K562 (cell line): ENCODE data around the gene MTSS2. TPM values are rescaled to one million over a fixed set of nuclear protein-coding genes. Genes with fewer than 3 reads are reported as not detected.

Source experiments
- ATAC-seq: fragments of 200-7000 bp; cut with Tn5 transposase; 3 replicates; pipeline ENCODE4 v1.9.1; 2020; ENCODE audit warnings: moderate library complexity
- Bru-seq: library from RNA; stranded (reverse); fragments of 400-500 nt; gene quantifications from one replicate; lab custom pipeline; 2021; lab: Mats Ljungman, UMichigan
- BruChase-seq, 2 experiments: library from RNA; stranded (reverse); fragments of 400-500 nt; gene quantifications; one replicate each; lab custom pipeline; 2021; lab: Mats Ljungman, UMichigan
- BruUV-seq: library from RNA; stranded (reverse); fragments of 400-500 nt; replicated peaks from 2 replicates; lab custom pipeline; 2021; lab: Mats Ljungman, UMichigan
- CTCF ChIA-PET: fragments of 300-600 bp; formaldehyde crosslinking; extraction: SDS; loops from one replicate; lab custom pipeline; 2021; ENCODE audit warnings: low intra/inter-chr PET ratio; lab: Yijun Ruan, JAX
- POLR2A ChIA-PET: fragments of 300-600, 350-650 bp; sonication (Branson Sonifier 250); formaldehyde crosslinking; extraction: SDS; loops from one replicate; lab custom pipeline; 2021; ENCODE audit warnings: antibody characterized with exemption, inconsistent platforms; lab: Yijun Ruan, JAX
- DNase-seq, 4 experiments: peaks; one replicate each; pipeline versions ENCODE4 v3.0.0 to v3.0.0-alpha.2; 2011 to 2018; ENCODE audit warnings: low spot score in 3 of 4, mixed read lengths in 3 of 4; ENCODE audit errors: extremely low read depth in 1 of 4
- FAIRE-seq: peaks from 2 replicates; lab custom pipeline; 2011; peaks lifted over from hg19 to GRCh38; lab: Jason Lieb, UNC
- H2AFZ ChIP-seq: 2 replicates; pipeline ENCODE4 v1.6.0; 2011; ENCODE audit warnings: low read depth, low read length, control low read depth, inconsistent platforms
- H3K27ac ChIP-seq: fragments of 200-600 bp; 3 replicates; pipeline ENCODE4 v1.8.0; 2011; ENCODE audit warnings: low read depth, mild to moderate bottlenecking, control low read depth, inconsistent platforms, low read length, moderate library complexity, mixed read lengths; ENCODE audit errors: extremely low read depth
- H3K27me3 ChIP-seq, 2 experiments: fragments of 300-600 bp in 1 of 2; 2 replicates in 1 of 2; 3 replicates in 1 of 2; pipeline versions ENCODE4 v1.6.0 to v1.8.0; 2011; ENCODE audit warnings: inconsistent platforms in 2 of 2, low read length in 2 of 2, mild to moderate bottlenecking in 1 of 2, mixed read lengths in 1 of 2, moderate library complexity in 1 of 2; ENCODE audit not compliant: control insufficient read depth in 2 of 2, insufficient read depth in 2 of 2
- H3K36me3 ChIP-seq: fragments of 300-600 bp; 3 replicates; pipeline ENCODE4 v1.8.0; 2011; ENCODE audit warnings: mild to moderate bottlenecking, low read length, inconsistent platforms; ENCODE audit not compliant: control insufficient read depth, insufficient read depth
- H3K4me1 ChIP-seq, 2 experiments: fragments of 200-600 bp in 1 of 2; replicated peaks in 1 of 2; 2 replicates in 1 of 2; 3 replicates in 1 of 2; pipeline versions ENCODE4 v1.5.1 to v1.8.0; 2011; ENCODE audit warnings: inconsistent platforms in 2 of 2, low read length in 2 of 2, mild to moderate bottlenecking in 1 of 2, mixed read lengths in 1 of 2, moderate library complexity in 1 of 2; ENCODE audit not compliant: control insufficient read depth in 2 of 2, insufficient read depth in 2 of 2
- H3K4me2 ChIP-seq: 2 replicates; pipeline ENCODE4 v1.6.1; 2011; ENCODE audit warnings: low read length, control low read depth, inconsistent platforms, mixed read lengths; ENCODE audit not compliant: insufficient read depth
- H3K4me3 ChIP-seq: fragments of 200-600 bp; sonication (generic), shearing (Covaris generic); 2 replicates; pipeline ENCODE4 v1.5.1; 2016; ENCODE audit warnings: control low read depth, inconsistent platforms
- H3K79me2 ChIP-seq: fragments of 200-600 bp; 3 replicates; pipeline ENCODE4 v1.8.0; 2011; ENCODE audit warnings: low read length, inconsistent platforms; ENCODE audit not compliant: control insufficient read depth, insufficient read depth
- H3K9ac ChIP-seq, 2 experiments: 2 replicates each; pipeline versions ENCODE4 v1.6.0 to v1.6.1; 2011; ENCODE audit warnings: low read depth in 2 of 2, low read length in 2 of 2, control low read depth in 1 of 2, inconsistent platforms in 1 of 2, mild to moderate bottlenecking in 1 of 2, mixed read lengths in 1 of 2; ENCODE audit not compliant: insufficient read depth in 1 of 2
- H3K9me1 ChIP-seq: one replicate; pipeline ENCODE4 v1.6.0; 2011; ENCODE audit warnings: inconsistent platforms, mild to moderate bottlenecking, low read length, moderate library complexity; ENCODE audit not compliant: control insufficient read depth, insufficient read depth
- H3K9me3 ChIP-seq: replicated peaks from 2 replicates; pipeline ENCODE4 v1.5.1; 2011; ENCODE audit warnings: low read depth, low read length, inconsistent platforms; ENCODE audit not compliant: control insufficient read depth, insufficient read depth
- H4K20me1 ChIP-seq: replicated peaks from 2 replicates; pipeline ENCODE4 v1.6.1; 2011; ENCODE audit warnings: low read length, inconsistent platforms, mixed read lengths; ENCODE audit not compliant: control insufficient read depth, insufficient read depth
- CBX8 ChIP-seq: fragments of 200-600 bp; sonication (generic); IDR thresholded peaks from 2 replicates; pipeline ENCODE4 v1.6.1; 2012; ENCODE audit warnings: borderline replicate concordance, mixed run types, low read depth, mild to moderate bottlenecking, moderate library complexity, mixed read lengths, low read length, control low read depth, inconsistent platforms; ENCODE audit not compliant: poor library complexity, severe bottlenecking; ENCODE audit errors: extremely low read depth
- LARP7 ChIP-seq: fragments of 450-650 bp; IDR thresholded peaks from 2 replicates; pipeline ENCODE4 v1.6.1; 2016
- WGBS: fragments of 100-300 bp; shearing (Covaris generic); methylation state at CpG from one replicate; pipeline ENCODE4 v1.1.6; 2016; ENCODE audit warnings: low coverage, mixed read lengths; ENCODE audit not compliant: insufficient coverage; ENCODE audit errors: missing lambda C conversion rate; 5-methylcytosine and 5-hydroxymethylcytosine counted together
- in situ Hi-C: fragments of 300-500 bp; cut with MboI; formaldehyde crosslinking; loops from 4 replicates; pipeline ENCODE4 v1.15.0; 2018; ENCODE audit warnings: inconsistent platforms, mixed read lengths
- intact Hi-C: fragments of 100-400 bp; cut with micrococcal nuclease; formaldehyde crosslinking; loops from 2 replicates; pipeline ENCODE4 v1.14.2; 2022
- long read RNA-seq, 3 experiments: library from polyadenylated mRNA in 2 of 3; library from RNA in 1 of 3; unstranded in 2 of 3; stranded (forward) in 1 of 3; transcript quantifications; one replicate each; pipeline ENCODE4 v2.0.0, GENCODE V29; 2019 to 2022
- polyA minus RNA-seq, 3 experiments: library from RNA; depleted of rRNA, polyadenylated mRNA; stranded (reverse); fragments of >200 nt; gene quantifications; 2 replicates each; pipeline ENCODE4 v1.2.3, GENCODE V29; 2011
- polyA plus RNA-seq, 8 experiments: library from polyadenylated mRNA; depleted of rRNA in 4 of 8; stranded (reverse) in 5 of 8; unstranded in 3 of 8; fragments of >200 nt; fragmentation: Nextera tagmentation in 2 of 8; fragmentation: Illumina TruSeq in 1 of 8; extraction: Ambion mirVana in 2 of 8; extraction: Trizol in 1 of 8; gene quantifications; 2 replicates each; pipeline versions ENCODE4 v1.2.1 to v1.2.3, GENCODE V29; 2011 to 2014; ENCODE audit warnings: inconsistent platforms in 1 of 8, missing spikeins in 1 of 8
- total RNA-seq, 7 experiments: library from RNA; depleted of rRNA in 6 of 7; stranded (reverse); fragments of >200 nt in 6 of 7; fragmentation: Illumina TruSeq in 2 of 7; extraction: Trizol in 2 of 7; gene quantifications; 2 replicates each; pipeline versions ENCODE4 v1.2.1 to v1.2.3, GENCODE V29; 2011 to 2021; ENCODE audit warnings: low replicate concordance in 1 of 7
- TF ChIP-seq, protein P1 (sequence below): fragments of 450-650 bp; IDR thresholded peaks from 2 replicates; pipeline ENCODE4 v1.6.1; 2017; ENCODE audit warnings: antibody characterized with exemption, mild to moderate bottlenecking
- TF ChIP-seq, protein P2 (sequence below): sonication (generic); formaldehyde crosslinking; IDR thresholded peaks from 2 replicates; pipeline ENCODE4 v1.8.0; 2022; ENCODE audit warnings: mild to moderate bottlenecking, missing genetic modification reagents

MTSS2 gene, protein sequence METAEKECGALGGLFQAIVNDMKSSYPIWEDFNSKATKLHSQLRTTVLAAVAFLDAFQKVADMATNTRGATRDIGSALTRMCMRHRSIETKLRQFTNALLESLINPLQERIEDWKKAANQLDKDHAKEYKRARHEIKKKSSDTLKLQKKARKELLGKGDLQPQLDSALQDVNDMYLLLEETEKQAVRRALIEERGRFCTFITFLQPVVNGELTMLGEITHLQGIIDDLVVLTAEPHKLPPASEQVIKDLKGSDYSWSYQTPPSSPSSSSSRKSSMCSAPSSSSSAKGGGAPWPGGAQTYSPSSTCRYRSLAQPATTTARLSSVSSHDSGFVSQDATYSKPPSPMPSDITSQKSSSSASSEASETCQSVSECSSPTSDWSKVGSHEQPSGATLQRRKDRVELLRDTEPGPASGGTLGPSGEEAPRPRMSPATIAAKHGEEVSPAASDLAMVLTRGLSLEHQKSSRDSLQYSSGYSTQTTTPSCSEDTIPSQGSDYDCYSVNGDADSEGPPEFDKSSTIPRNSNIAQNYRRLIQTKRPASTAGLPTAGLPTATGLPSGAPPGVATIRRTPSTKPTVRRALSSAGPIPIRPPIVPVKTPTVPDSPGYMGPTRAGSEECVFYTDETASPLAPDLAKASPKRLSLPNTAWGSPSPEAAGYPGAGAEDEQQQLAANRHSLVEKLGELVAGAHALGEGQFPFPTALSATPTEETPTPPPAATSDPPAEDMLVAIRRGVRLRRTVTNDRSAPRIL
- total RNA-seq (2011; cell fraction: chromatin; rRNA removed; ENCODE audit: low replicate concordance): 15.0 and 50.2 TPM in 2 replicates
- total RNA-seq (2011; cell fraction: nucleolus; rRNA removed): 41.7 and 44.2 TPM in 2 replicates
- 20.2 and 24.3 TPM in 2 replicates for total RNA-seq (2011; cell fraction: nucleoplasm; rRNA removed)
- total RNA-seq (2014; rRNA removed): 15.4 and 22.4 TPM in 2 replicates
- total RNA-seq (2014; rRNA removed; fragmentation: Illumina TruSeq; extraction: Trizol): 4.8 and 9.1 TPM in 2 replicates
- total RNA-seq (2015; rRNA removed; fragmentation: Illumina TruSeq; extraction: Trizol): 20.6 and 24.2 TPM in 2 replicates
- 51.2 and 60.3 TPM in 2 replicates for total RNA-seq (2021)
- 16.9 and 21.5 TPM in 2 replicates for polyA plus RNA-seq (2011; rRNA removed)
- 13.3 and 40.6 TPM in 2 replicates for polyA plus RNA-seq (2011; cell fraction: cytosol; rRNA removed)
- 40.9 and 91.6 TPM in 2 replicates for polyA plus RNA-seq (2011; cell fraction: nucleus; rRNA removed)
- polyA plus RNA-seq (2012): 55.8 and 57.7 TPM in 2 replicates
- 36.2 and 45.7 TPM in 2 replicates for polyA plus RNA-seq (2014; fragmentation: Illumina TruSeq; extraction: Trizol)
- under 1 TPM; 0.11 to 0.32 TPM for polyA plus RNA-seq (2014; fragmentation: Nextera tagmentation; extraction: Ambion mirVana)
- 31.1 and 46.9 TPM in 2 replicates for polyA plus RNA-seq (2014; rRNA removed)
- polyA minus RNA-seq (2011; rRNA and poly(A)+ RNA removed): 6.7 and 12.5 TPM in 2 replicates
- polyA minus RNA-seq (2011; cell fraction: cytosol; rRNA and poly(A)+ RNA removed): 27.2 and 41.8 TPM in 2 replicates
- polyA minus RNA-seq (2011; cell fraction: nucleus; rRNA and poly(A)+ RNA removed): 20.1 and 25.2 TPM in 2 replicates
- Bru-seq, nascent RNA: percentile 76 among the genes with signal in this experiment
- BruChase-seq, experiment 1, labeled RNA remaining after a 2-hour chase: percentile 77 among the genes with signal in this experiment
- percentile 81 among the genes with signal in this experiment for BruChase-seq, experiment 2, labeled RNA remaining after a 6-hour chase
- long read RNA-seq, experiment 1, partial matches to known transcripts: 0 of 10 reads
- long read RNA-seq, experiment 1, other reads (novel, unspliced or antisense): 10 of 10 reads
- long read RNA-seq, experiment 2, partial matches to known transcripts: 2 of 35 reads
- long read RNA-seq, experiment 2, other reads (novel, unspliced or antisense): 33 of 35 reads
- long read RNA-seq, experiment 3: 0 reads

DNA sequence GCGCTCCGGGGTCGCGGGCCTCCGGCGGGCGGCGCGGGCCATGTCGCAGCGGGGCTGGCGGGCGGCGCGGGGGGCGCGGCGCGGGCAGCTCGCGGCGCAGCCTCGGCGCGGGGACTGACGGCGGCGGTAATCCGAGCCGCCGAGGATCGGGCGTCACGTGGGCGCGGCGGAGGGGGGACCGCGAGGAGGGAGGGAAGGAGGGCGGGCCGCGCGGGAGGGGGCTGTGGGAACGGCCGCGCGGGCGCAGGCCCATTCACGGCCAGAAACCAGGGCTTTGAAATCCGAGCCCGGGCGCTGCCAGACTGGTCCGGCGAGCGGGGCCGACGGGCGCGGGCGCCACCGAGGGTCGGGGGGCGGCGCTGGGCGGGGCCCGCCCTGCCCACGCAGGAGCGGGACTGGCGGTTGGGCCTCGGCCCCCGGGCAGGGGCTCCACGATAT is at the start of gene MTSS2:
Gene MTSS2, minus strand, starts transcription at position 116 of the 438 bp plus-strand sequence. CDS start 262 bp downstream, outside the sequence.
- peak within 1 kb of the TSS; percentile 83 to 99 for H3K9ac ChIP-seq
- H3K27ac ChIP-seq: peak within 1 kb of the TSS; percentile 82
- ChIA-PET CTCF (no interaction called here), POLR2A (interaction anchor here (0.6 kb wide), 1 partner anchor 10 kb away, joined by 4 read pairs; no protein-coding TSS in a partner anchor)
- WGBS: 0% methylated on average over 10 of the region's 72 CpGs
- H3K4me1 ChIP-seq: peaks cover 15 to 86% of the 10 kb centered on the region in 2 experiments
- ATAC-seq (peak; percentile 85), FAIRE-seq (peak; percentile 51), DNase-seq (peak; percentile 91 to 95 (median 94))
- no TSS peak for BruUV-seq
- no peaks in the 10 kb centered on the region for H3K9me1 ChIP-seq
- in situ Hi-C loops: no loop called here
- intact Hi-C loops: loop anchor here (5.0 kb wide), 2 partner anchors 51 to 86 kb away; no protein-coding TSS in a partner anchor
- H3K27me3 ChIP-seq: no peaks in the 10 kb centered on the region
- peak within 1 kb of the TSS; percentile 79 for H3K4me2 ChIP-seq
- peak within 1 kb of the TSS; percentile 86 for H3K4me3 ChIP-seq
- no peaks in the 10 kb centered on the region for H3K9me3 ChIP-seq
- H3K79me2 ChIP-seq: peaks cover 46% of the 10 kb centered on the region
- peaks cover 31% of the 10 kb centered on the region; the same call in 1 of the 3 replicates for H3K36me3 ChIP-seq
- peaks cover 9% of the 10 kb centered on the region; the same call in 1 of the 2 replicates for H4K20me1 ChIP-seq
- H2AFZ ChIP-seq: peak within 1 kb of the TSS; percentile 59
- TF ChIP-seq CBX8: no peak
- TF ChIP-seq, protein P1, sequence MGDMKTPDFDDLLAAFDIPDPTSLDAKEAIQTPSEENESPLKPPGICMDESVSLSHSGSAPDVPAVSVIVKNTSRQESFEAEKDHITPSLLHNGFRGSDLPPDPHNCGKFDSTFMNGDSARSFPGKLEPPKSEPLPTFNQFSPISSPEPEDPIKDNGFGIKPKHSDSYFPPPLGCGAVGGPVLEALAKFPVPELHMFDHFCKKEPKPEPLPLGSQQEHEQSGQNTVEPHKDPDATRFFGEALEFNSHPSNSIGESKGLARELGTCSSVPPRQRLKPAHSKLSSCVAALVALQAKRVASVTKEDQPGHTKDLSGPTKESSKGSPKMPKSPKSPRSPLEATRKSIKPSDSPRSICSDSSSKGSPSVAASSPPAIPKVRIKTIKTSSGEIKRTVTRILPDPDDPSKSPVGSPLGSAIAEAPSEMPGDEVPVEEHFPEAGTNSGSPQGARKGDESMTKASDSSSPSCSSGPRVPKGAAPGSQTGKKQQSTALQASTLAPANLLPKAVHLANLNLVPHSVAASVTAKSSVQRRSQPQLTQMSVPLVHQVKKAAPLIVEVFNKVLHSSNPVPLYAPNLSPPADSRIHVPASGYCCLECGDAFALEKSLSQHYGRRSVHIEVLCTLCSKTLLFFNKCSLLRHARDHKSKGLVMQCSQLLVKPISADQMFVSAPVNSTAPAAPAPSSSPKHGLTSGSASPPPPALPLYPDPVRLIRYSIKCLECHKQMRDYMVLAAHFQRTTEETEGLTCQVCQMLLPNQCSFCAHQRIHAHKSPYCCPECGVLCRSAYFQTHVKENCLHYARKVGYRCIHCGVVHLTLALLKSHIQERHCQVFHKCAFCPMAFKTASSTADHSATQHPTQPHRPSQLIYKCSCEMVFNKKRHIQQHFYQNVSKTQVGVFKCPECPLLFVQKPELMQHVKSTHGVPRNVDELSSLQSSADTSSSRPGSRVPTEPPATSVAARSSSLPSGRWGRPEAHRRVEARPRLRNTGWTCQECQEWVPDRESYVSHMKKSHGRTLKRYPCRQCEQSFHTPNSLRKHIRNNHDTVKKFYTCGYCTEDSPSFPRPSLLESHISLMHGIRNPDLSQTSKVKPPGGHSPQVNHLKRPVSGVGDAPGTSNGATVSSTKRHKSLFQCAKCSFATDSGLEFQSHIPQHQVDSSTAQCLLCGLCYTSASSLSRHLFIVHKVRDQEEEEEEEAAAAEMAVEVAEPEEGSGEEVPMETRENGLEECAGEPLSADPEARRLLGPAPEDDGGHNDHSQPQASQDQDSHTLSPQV: peak; percentile 21; the same call in 1 of the 2 replicates
- no peak for TF ChIP-seq LARP7
- TF ChIP-seq, protein P2, sequence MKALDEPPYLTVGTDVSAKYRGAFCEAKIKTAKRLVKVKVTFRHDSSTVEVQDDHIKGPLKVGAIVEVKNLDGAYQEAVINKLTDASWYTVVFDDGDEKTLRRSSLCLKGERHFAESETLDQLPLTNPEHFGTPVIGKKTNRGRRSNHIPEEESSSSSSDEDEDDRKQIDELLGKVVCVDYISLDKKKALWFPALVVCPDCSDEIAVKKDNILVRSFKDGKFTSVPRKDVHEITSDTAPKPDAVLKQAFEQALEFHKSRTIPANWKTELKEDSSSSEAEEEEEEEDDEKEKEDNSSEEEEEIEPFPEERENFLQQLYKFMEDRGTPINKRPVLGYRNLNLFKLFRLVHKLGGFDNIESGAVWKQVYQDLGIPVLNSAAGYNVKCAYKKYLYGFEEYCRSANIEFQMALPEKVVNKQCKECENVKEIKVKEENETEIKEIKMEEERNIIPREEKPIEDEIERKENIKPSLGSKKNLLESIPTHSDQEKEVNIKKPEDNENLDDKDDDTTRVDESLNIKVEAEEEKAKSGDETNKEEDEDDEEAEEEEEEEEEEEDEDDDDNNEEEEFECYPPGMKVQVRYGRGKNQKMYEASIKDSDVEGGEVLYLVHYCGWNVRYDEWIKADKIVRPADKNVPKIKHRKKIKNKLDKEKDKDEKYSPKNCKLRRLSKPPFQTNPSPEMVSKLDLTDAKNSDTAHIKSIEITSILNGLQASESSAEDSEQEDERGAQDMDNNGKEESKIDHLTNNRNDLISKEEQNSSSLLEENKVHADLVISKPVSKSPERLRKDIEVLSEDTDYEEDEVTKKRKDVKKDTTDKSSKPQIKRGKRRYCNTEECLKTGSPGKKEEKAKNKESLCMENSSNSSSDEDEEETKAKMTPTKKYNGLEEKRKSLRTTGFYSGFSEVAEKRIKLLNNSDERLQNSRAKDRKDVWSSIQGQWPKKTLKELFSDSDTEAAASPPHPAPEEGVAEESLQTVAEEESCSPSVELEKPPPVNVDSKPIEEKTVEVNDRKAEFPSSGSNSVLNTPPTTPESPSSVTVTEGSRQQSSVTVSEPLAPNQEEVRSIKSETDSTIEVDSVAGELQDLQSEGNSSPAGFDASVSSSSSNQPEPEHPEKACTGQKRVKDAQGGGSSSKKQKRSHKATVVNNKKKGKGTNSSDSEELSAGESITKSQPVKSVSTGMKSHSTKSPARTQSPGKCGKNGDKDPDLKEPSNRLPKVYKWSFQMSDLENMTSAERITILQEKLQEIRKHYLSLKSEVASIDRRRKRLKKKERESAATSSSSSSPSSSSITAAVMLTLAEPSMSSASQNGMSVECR (CRISPR knock-in tag): no peak; the same call in 1 of the 2 replicates
